Measurements from ENCODE around the gene MEI1. TPM values are rescaled to one million over a fixed set of nuclear protein-coding genes. Genes with fewer than 3 reads are reported as not detected.

MEI1 gene
- total RNA-seq, 1 experiment from 2014 or later = 0.35 TPM

DNA sequence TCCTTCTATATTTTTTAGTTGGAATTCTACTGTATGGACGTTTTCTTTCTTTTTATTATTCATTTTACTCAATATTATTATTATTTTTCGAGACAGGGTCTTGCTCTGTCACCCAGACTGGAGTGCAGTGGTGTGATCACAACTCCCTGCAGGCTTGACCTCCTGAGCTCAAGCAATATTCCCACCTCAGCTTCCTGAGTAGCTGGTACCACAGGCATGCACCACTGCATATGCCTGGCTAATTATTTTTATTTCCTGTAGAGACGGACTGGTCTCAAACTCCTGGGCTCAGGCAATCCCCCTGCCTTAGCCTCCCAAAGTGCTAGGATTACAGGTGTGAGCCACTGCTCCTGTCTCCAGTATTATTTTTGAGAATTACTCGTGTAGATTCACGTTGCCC lies 67.2 kb downstream of the MEI1 start:
- H3K27me3 Mint-ChIP-seq (ENCODE audit: low read depth) = no peaks in the 10 kb centered on the region; the same call in none of the 2 replicates
- H3K4me3 Mint-ChIP-seq = no peak overlapping the region
- DNase-seq (ENCODE audit: low spot score) (no peak), ATAC-seq (no peak)
- H3K4me1 Mint-ChIP-seq = no peaks in the 10 kb centered on the region
- ChIA-PET POLR2A (no interaction called here), CTCF (interaction anchor here (2.7 to 3.0 kb wide), 2 partner anchors 20 to 69 kb away, joined by 19 to 22 read pairs; no protein-coding TSS in a partner anchor)
- no peaks in the 10 kb centered on the region for H3K9me3 Mint-ChIP-seq
- H3K27ac Mint-ChIP-seq = no peak overlapping the region
- TF ChIP-seq ZNF121 (CRISPR knock-in tag; IDR thresholded peaks at IDR 0.05) = no peak
- TF ChIP-seq SOX15 (CRISPR knock-in tag; IDR thresholded peaks at IDR 0.05) = no peak
- TF ChIP-seq ZNF396 (CRISPR knock-in tag; IDR thresholded peaks at IDR 0.05; ENCODE audit: borderline replicate concordance) = no peak
- no peak for TF ChIP-seq ZNF671 (CRISPR knock-in tag; IDR thresholded peaks at IDR 0.05)
- no peak for TF ChIP-seq ZNF423 (CRISPR knock-in tag; IDR thresholded peaks at IDR 0.05)
- H3K36me3 Mint-ChIP-seq = no peaks in the 10 kb centered on the region

DNA sequence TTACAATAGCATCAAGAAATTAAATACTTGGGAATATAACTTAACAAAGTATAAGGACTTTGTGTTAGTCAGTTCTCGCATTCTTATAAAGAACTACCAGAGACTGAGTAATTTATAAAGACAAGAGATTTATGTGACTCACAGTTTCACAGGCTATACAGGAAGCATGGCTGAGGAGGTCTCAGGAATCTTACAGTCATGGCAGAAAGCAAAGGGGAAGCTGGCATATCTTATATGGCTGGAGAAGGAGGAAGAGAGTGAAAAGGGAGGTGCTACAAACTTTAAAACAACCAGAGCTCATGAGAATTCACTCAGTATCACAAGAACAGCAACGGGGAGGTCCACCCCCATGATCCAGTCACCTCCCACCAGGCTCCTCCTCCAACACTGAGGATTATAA lies 69.1 kb downstream of the MEI1 start:
- ATAC-seq = no peak
- Mint-ChIP-seq H3K4me3 (no peak overlapping the region), H3K4me1 (no peaks in the 10 kb centered on the region), H3K9me3 (no peaks in the 10 kb centered on the region), H3K27me3 (ENCODE audit: low read depth) (no peaks in the 10 kb centered on the region; the same call in none of the 2 replicates), H3K27ac (no peak overlapping the region), H3K36me3 (no peaks in the 10 kb centered on the region)
- TF ChIP-seq ZNF671 (CRISPR knock-in tag; IDR thresholded peaks at IDR 0.05) (no peak), ZNF423 (CRISPR knock-in tag; IDR thresholded peaks at IDR 0.05) (no peak), FOXP1 (CRISPR knock-in tag; IDR thresholded peaks at IDR 0.05; ENCODE audit: borderline replicate concordance) (no peak), CBFB (CRISPR knock-in tag; IDR thresholded peaks at IDR 0.05; ENCODE audit: low read depth) (no peak), CREM (CRISPR knock-in tag; IDR thresholded peaks at IDR 0.05) (no peak), ZNF219 (CRISPR knock-in tag; IDR thresholded peaks at IDR 0.05; ENCODE audit: borderline replicate concordance) (no peak), ATF1 (CRISPR knock-in tag; IDR thresholded peaks at IDR 0.05) (no peak), ESRRA (CRISPR knock-in tag; IDR thresholded peaks at IDR 0.05; ENCODE audit: borderline replicate concordance) (no peak), ZNF416 (CRISPR knock-in tag; IDR thresholded peaks at IDR 0.05) (no peak)
- TF ChIP-seq, protein P1, sequence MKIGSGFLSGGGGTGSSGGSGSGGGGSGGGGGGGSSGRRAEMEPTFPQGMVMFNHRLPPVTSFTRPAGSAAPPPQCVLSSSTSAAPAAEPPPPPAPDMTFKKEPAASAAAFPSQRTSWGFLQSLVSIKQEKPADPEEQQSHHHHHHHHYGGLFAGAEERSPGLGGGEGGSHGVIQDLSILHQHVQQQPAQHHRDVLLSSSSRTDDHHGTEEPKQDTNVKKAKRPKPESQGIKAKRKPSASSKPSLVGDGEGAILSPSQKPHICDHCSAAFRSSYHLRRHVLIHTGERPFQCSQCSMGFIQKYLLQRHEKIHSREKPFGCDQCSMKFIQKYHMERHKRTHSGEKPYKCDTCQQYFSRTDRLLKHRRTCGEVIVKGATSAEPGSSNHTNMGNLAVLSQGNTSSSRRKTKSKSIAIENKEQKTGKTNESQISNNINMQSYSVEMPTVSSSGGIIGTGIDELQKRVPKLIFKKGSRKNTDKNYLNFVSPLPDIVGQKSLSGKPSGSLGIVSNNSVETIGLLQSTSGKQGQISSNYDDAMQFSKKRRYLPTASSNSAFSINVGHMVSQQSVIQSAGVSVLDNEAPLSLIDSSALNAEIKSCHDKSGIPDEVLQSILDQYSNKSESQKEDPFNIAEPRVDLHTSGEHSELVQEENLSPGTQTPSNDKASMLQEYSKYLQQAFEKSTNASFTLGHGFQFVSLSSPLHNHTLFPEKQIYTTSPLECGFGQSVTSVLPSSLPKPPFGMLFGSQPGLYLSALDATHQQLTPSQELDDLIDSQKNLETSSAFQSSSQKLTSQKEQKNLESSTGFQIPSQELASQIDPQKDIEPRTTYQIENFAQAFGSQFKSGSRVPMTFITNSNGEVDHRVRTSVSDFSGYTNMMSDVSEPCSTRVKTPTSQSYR (CRISPR knock-in tag; IDR thresholded peaks at IDR 0.05) = no peak
- TF ChIP-seq, protein P2, sequence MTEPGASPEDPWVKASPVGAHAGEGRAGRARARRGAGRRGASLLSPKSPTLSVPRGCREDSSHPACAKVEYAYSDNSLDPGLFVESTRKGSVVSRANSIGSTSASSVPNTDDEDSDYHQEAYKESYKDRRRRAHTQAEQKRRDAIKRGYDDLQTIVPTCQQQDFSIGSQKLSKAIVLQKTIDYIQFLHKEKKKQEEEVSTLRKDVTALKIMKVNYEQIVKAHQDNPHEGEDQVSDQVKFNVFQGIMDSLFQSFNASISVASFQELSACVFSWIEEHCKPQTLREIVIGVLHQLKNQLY (CRISPR knock-in tag; IDR thresholded peaks at IDR 0.05) = no peak
- TF ChIP-seq, protein P3, sequence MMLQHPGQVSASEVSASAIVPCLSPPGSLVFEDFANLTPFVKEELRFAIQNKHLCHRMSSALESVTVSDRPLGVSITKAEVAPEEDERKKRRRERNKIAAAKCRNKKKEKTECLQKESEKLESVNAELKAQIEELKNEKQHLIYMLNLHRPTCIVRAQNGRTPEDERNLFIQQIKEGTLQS (CRISPR knock-in tag; conservative IDR thresholded peaks at IDR 0.05) = no peak
- TF ChIP-seq, protein P4, sequence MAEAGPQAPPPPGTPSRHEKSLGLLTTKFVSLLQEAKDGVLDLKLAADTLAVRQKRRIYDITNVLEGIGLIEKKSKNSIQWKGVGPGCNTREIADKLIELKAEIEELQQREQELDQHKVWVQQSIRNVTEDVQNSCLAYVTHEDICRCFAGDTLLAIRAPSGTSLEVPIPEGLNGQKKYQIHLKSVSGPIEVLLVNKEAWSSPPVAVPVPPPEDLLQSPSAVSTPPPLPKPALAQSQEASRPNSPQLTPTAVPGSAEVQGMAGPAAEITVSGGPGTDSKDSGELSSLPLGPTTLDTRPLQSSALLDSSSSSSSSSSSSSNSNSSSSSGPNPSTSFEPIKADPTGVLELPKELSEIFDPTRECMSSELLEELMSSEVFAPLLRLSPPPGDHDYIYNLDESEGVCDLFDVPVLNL (CRISPR knock-in tag; IDR thresholded peaks at IDR 0.05; ENCODE audit: borderline replicate concordance, low read depth) = no peak
- TF ChIP-seq, protein P5, sequence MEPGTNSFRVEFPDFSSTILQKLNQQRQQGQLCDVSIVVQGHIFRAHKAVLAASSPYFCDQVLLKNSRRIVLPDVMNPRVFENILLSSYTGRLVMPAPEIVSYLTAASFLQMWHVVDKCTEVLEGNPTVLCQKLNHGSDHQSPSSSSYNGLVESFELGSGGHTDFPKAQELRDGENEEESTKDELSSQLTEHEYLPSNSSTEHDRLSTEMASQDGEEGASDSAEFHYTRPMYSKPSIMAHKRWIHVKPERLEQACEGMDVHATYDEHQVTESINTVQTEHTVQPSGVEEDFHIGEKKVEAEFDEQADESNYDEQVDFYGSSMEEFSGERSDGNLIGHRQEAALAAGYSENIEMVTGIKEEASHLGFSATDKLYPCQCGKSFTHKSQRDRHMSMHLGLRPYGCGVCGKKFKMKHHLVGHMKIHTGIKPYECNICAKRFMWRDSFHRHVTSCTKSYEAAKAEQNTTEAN (CRISPR knock-in tag; IDR thresholded peaks at IDR 0.05) = no peak
- ChIA-PET CTCF (interaction anchor here (1.0 to 3.0 kb wide), 4 partner anchors 12 to 71 kb away, joined by 3 to 22 read pairs (median 11); no protein-coding TSS in a partner anchor), POLR2A (no interaction called here)
- no peak for DNase-seq (ENCODE audit: low spot score)

Measured in WTC11 (cell line).